ENCODE measurements around the gene ANKS3. TPM values are rescaled to one million over a fixed set of nuclear protein-coding genes. Genes with fewer than 3 reads are reported as not detected.

The ANKS3 gene
- total and polyA plus RNA-seq, 7 donors = 5.2 to 15.0 (median 9.1) TPM

- WGBS, 3 donors = 88 to 93% (median 90%) methylated on average over 20 to 21 of the region's 21 CpGs
- no peak overlapping the region for H3K27ac ChIP-seq
- no peak for TF ChIP-seq CTCF (IDR thresholded peaks at IDR 0.05)
- H3K27me3 ChIP-seq (ENCODE audit: insufficient read depth in 3 of 3, low read length in 2 of 3) = no peaks in the 10 kb centered on the region
- intact Hi-C loops (cut with DNase I) = no loop called here
- no peak overlapping the region for H3K4me3 ChIP-seq
- peaks cover 0 to 38% of the 10 kb centered on the region in 2 donors for H3K36me3 ChIP-seq (ENCODE audit: insufficient read depth in 1 of 2, low read depth in 1 of 2)
- H3K4me1 ChIP-seq = peaks cover 28% of the 10 kb centered on the region
- ATAC-seq (no peak), DNase-seq (peak in 1 of 2 donors; percentile 46)
- no peaks in the 10 kb centered on the region for H3K9me3 ChIP-seq
Observed at GRCh38 chr16:4689091-4689671, 44.9 kb downstream of the ANKS3 start.

- DNase-seq = peak in 1 of 2 donors; percentile 55
- TF ChIP-seq CTCF (IDR thresholded peaks at IDR 0.05) = no peak
- no peak for ATAC-seq
- Histone ChIP-seq H3K27me3 (ENCODE audit: insufficient read depth in 3 of 3, low read length in 2 of 3) (no peaks in the 10 kb centered on the region), H3K27ac (peak overlapping the region; percentile 46), H3K9me3 (no peaks in the 10 kb centered on the region), H3K36me3 (ENCODE audit: insufficient read depth in 1 of 2, low read depth in 1 of 2) (peaks cover 0 to 43% of the 10 kb centered on the region in 2 donors), H3K4me3 (no peak overlapping the region), H3K4me1 (peaks cover 32% of the 10 kb centered on the region)
- 85 to 89% (median 85%) methylated on average over 20 to 22 of the region's 22 CpGs for WGBS, 3 donors
- intact Hi-C loops (cut with DNase I) = no loop called here
Observed at GRCh38 chr16:4688674-4689045, 45.4 kb downstream of the ANKS3 start.

GRCh38 chr16:4687946-4688673, 46.0 kb downstream of the ANKS3 start:
- intact Hi-C loops (cut with DNase I) = no loop called here
- Histone ChIP-seq H3K4me3 (peak overlapping the region; percentile 4), H3K36me3 (ENCODE audit: insufficient read depth in 1 of 2, low read depth in 1 of 2) (peaks cover 2 to 48% of the 10 kb centered on the region in 2 donors), H3K27me3 (ENCODE audit: insufficient read depth in 3 of 3, low read length in 2 of 3) (no peaks in the 10 kb centered on the region), H3K9me3 (no peaks in the 10 kb centered on the region), H3K27ac (peak overlapping the region; percentile 46), H3K4me1 (peaks cover 32% of the 10 kb centered on the region)
- 44 to 66% (median 50%) methylated on average over 36 to 39 of the region's 39 CpGs for WGBS, 3 donors
- TF ChIP-seq CTCF (IDR thresholded peaks at IDR 0.05) = no peak
- peak in 1 of 2 donors; percentile 87 for DNase-seq
- peak; percentile 41 to 71 (median 56) for ATAC-seq

GRCh38 chr16:4687416-4687815, 46.7 kb downstream of the ANKS3 start:
- 83 to 88% (median 86%) methylated on average over 7 to 8 of the region's 8 CpGs for WGBS, 3 donors
- H3K4me1 ChIP-seq = peaks cover 27% of the 10 kb centered on the region

More at GRCh38 chr16:4687416-4687815, 46.7 kb downstream of the ANKS3 start:
- peaks cover 2 to 55% of the 10 kb centered on the region in 2 donors for H3K36me3 ChIP-seq (ENCODE audit: insufficient read depth in 1 of 2, low read depth in 1 of 2)
- intact Hi-C loops (cut with DNase I) = no loop called here
- no peaks in the 10 kb centered on the region for H3K27me3 ChIP-seq (ENCODE audit: insufficient read depth in 3 of 3, low read length in 2 of 3)
- no peaks in the 10 kb centered on the region for H3K9me3 ChIP-seq
- no peak overlapping the region for H3K4me3 ChIP-seq
- no peak for TF ChIP-seq CTCF (IDR thresholded peaks at IDR 0.05)
- ATAC-seq = no peak
- DNase-seq = peak in 1 of 2 donors; percentile 46
- peak overlapping the region; percentile 46 for H3K27ac ChIP-seq

Data from psoas muscle (tissue), 8 donors.